Stimulated activated naive CD8-positive, alpha-beta T cell treated with anti-CD3 and anti-CD28 coated beads, Interleukin-15, Interleukin-2, amounts not matched to agents 100 ng/mL and 50 ng/mL, for 24 hours (primary cell): ENCODE results near the gene QPCT.
"Not testable (repeated sequence)": the region's sequence is repeated elsewhere in the genome, so short reads cannot be mapped to it uniquely, and the experiment has no call there.

Experiments used
- H3K27ac Mint-ChIP-seq: one replicate; pipeline ENCODE4 v1.8.0; 2021; ENCODE audit warnings: mild to moderate bottlenecking, mixed read lengths
- H3K27me3 Mint-ChIP-seq: one replicate; pipeline ENCODE4 v1.8.0; 2021; ENCODE audit warnings: mixed read lengths
- H3K36me3 Mint-ChIP-seq: one replicate; pipeline ENCODE4 v1.8.0; 2021; ENCODE audit warnings: low read depth, mixed read lengths
- H3K4me1 Mint-ChIP-seq: one replicate; pipeline ENCODE4 v1.8.0; 2021; ENCODE audit warnings: low read depth, mixed read lengths
- H3K4me3 Mint-ChIP-seq: one replicate; pipeline ENCODE4 v1.8.0; 2021; ENCODE audit warnings: mild to moderate bottlenecking, mixed read lengths
- H3K9me3 Mint-ChIP-seq: one replicate; pipeline ENCODE4 v1.8.0; 2021; ENCODE audit warnings: mixed read lengths

Gene QPCT

GRCh38 chr2:37384261-37384660, 39.8 kb downstream of the QPCT start:
- not testable (repeated sequence) for H3K4me3 Mint-ChIP-seq, H3K27ac Mint-ChIP-seq, H3K27me3 Mint-ChIP-seq, H3K36me3 Mint-ChIP-seq, H3K4me1 Mint-ChIP-seq, H3K9me3 Mint-ChIP-seq

- peaks cover 3% of the 10 kb centered on the region for H3K4me1 Mint-ChIP-seq
- no peaks in the 10 kb centered on the region for H3K9me3 Mint-ChIP-seq
- no peak overlapping the region for H3K4me3 Mint-ChIP-seq
- H3K36me3 Mint-ChIP-seq: no peaks in the 10 kb centered on the region
- H3K27ac Mint-ChIP-seq: no peak overlapping the region
- no peaks in the 10 kb centered on the region for H3K27me3 Mint-ChIP-seq
Observed at GRCh38 chr2:37387148-37387835, 42.9 kb downstream of the QPCT start.

GRCh38 chr2:37388074-37388473, 43.6 kb downstream of the QPCT start:
- no peaks in the 10 kb centered on the region for H3K36me3 Mint-ChIP-seq
- no peaks in the 10 kb centered on the region for H3K9me3 Mint-ChIP-seq
- peaks cover 5% of the 10 kb centered on the region for H3K4me1 Mint-ChIP-seq
- no peak overlapping the region for H3K4me3 Mint-ChIP-seq
- no peaks in the 10 kb centered on the region for H3K27me3 Mint-ChIP-seq
- H3K27ac Mint-ChIP-seq: no peak overlapping the region

- Mint-ChIP-seq H3K4me3 (no peak overlapping the region), H3K36me3 (no peaks in the 10 kb centered on the region), H3K9me3 (no peaks in the 10 kb centered on the region), H3K4me1 (peaks cover 16% of the 10 kb centered on the region), H3K27me3 (no peaks in the 10 kb centered on the region), H3K27ac (peak overlapping the region; percentile 96)
Observed at GRCh38 chr2:37389395-37389794, 45.0 kb downstream of the QPCT start.

- no peaks in the 10 kb centered on the region for H3K9me3 Mint-ChIP-seq
- H3K4me1 Mint-ChIP-seq: peaks cover 18% of the 10 kb centered on the region
- peak overlapping the region; percentile 96 for H3K27ac Mint-ChIP-seq
- H3K36me3 Mint-ChIP-seq: no peaks in the 10 kb centered on the region
- peak overlapping the region; percentile 66 for H3K4me3 Mint-ChIP-seq
- no peaks in the 10 kb centered on the region for H3K27me3 Mint-ChIP-seq
Observed at GRCh38 chr2:37389989-37390765, 45.7 kb downstream of the QPCT start.

GRCh38 chr2:37390777-37391176, 46.3 kb downstream of the QPCT start:
- Mint-ChIP-seq H3K27ac (peak overlapping the region; percentile 96), H3K36me3 (no peaks in the 10 kb centered on the region), H3K4me3 (peak overlapping the region; percentile 15), H3K9me3 (no peaks in the 10 kb centered on the region), H3K27me3 (no peaks in the 10 kb centered on the region), H3K4me1 (peaks cover 20% of the 10 kb centered on the region)

GRCh38 chr2:37391711-37392110, 47.3 kb downstream of the QPCT start:
- Mint-ChIP-seq H3K27me3 (no peaks in the 10 kb centered on the region), H3K4me3 (no peak overlapping the region), H3K27ac (peak overlapping the region; percentile 96), H3K9me3 (no peaks in the 10 kb centered on the region), H3K36me3 (no peaks in the 10 kb centered on the region), H3K4me1 (peaks cover 23% of the 10 kb centered on the region)

- Mint-ChIP-seq H3K27me3 (no peaks in the 10 kb centered on the region), H3K9me3 (no peaks in the 10 kb centered on the region), H3K4me1 (peaks cover 23% of the 10 kb centered on the region), H3K36me3 (no peaks in the 10 kb centered on the region), H3K27ac (no peak overlapping the region), H3K4me3 (no peak overlapping the region)
Observed at GRCh38 chr2:37392428-37392827, 48.0 kb downstream of the QPCT start.

GRCh38 chr2:37394263-37394662, 49.8 kb downstream of the QPCT start:
- no peaks in the 10 kb centered on the region for H3K27me3 Mint-ChIP-seq
- H3K27ac Mint-ChIP-seq: no peak overlapping the region

GRCh38 chr2:37394796-37395555, 50.5 kb downstream of the QPCT start:
- Mint-ChIP-seq H3K4me1 (peaks cover 23% of the 10 kb centered on the region), H3K36me3 (no peaks in the 10 kb centered on the region), H3K27ac (no peak overlapping the region)

More at GRCh38 chr2:37394263-37394662, 49.8 kb downstream of the QPCT start:
- Mint-ChIP-seq H3K36me3 (no peaks in the 10 kb centered on the region), H3K4me1 (peaks cover 23% of the 10 kb centered on the region), H3K4me3 (no peak overlapping the region), H3K9me3 (no peaks in the 10 kb centered on the region)

GRCh38 chr2:37396890-37397565, 52.6 kb downstream of the QPCT start:
- Mint-ChIP-seq H3K4me3 (no peak overlapping the region), H3K36me3 (no peaks in the 10 kb centered on the region), H3K27me3 (peaks cover 1% of the 10 kb centered on the region), H3K27ac (no peak overlapping the region), H3K4me1 (peaks cover 22% of the 10 kb centered on the region), H3K9me3 (no peaks in the 10 kb centered on the region)

More at GRCh38 chr2:37394796-37395555, 50.5 kb downstream of the QPCT start:
- Mint-ChIP-seq H3K4me3 (no peak overlapping the region), H3K9me3 (no peaks in the 10 kb centered on the region), H3K27me3 (no peaks in the 10 kb centered on the region)

- H3K27me3 Mint-ChIP-seq: peaks cover 3% of the 10 kb centered on the region
- H3K4me3 Mint-ChIP-seq: no peak overlapping the region
- no peaks in the 10 kb centered on the region for H3K9me3 Mint-ChIP-seq
- H3K27ac Mint-ChIP-seq: no peak overlapping the region
- H3K4me1 Mint-ChIP-seq: peaks cover 11% of the 10 kb centered on the region
- no peaks in the 10 kb centered on the region for H3K36me3 Mint-ChIP-seq
Observed at GRCh38 chr2:37398990-37399389, 54.6 kb downstream of the QPCT start.

- Mint-ChIP-seq H3K4me1 (peaks cover 4% of the 10 kb centered on the region), H3K27me3 (peaks cover 3% of the 10 kb centered on the region), H3K27ac (no peak overlapping the region)
Observed at GRCh38 chr2:37400041-37400440, 55.6 kb downstream of the QPCT start.

GRCh38 chr2:37402636-37403035, 58.2 kb downstream of the QPCT start:
- Mint-ChIP-seq H3K9me3 (no peaks in the 10 kb centered on the region), H3K36me3 (no peaks in the 10 kb centered on the region), H3K4me1 (no peaks in the 10 kb centered on the region), H3K27ac (no peak overlapping the region), H3K27me3 (peaks cover 3% of the 10 kb centered on the region), H3K4me3 (no peak overlapping the region)

More at GRCh38 chr2:37400041-37400440, 55.6 kb downstream of the QPCT start:
- Mint-ChIP-seq H3K36me3 (no peaks in the 10 kb centered on the region), H3K4me3 (no peak overlapping the region), H3K9me3 (no peaks in the 10 kb centered on the region)
